Right renal cortex interstitium (tissue), 3 donors: ENCODE measurements around the gene CYP2A7. TPM values are rescaled to one million over a fixed set of nuclear protein-coding genes. Genes with fewer than 3 reads are reported as not detected.

Source experiments
- polyA plus RNA-seq, 3 donors: library from polyadenylated mRNA; unstranded; fragments of 120-200 nt; gene quantifications; one replicate each; pipeline ENCODE4 v1.2.1, GENCODE V29; 2013; ENCODE audit not compliant: insufficient read length in 3 of 3

CYP2A7 gene
- polyA plus RNA-seq, 3 donors: 0.19 TPM; not detected in 2

Other genes with a start within 250 kb of the CYP2A7 start
- 1 to 10 TPM; 8.0 to 9.5 (median 8.6) TPM for gene NUMBL, start 191.6 kb downstream of the CYP2A7 start, polyA plus RNA-seq
- gene COQ8B, start 165.3 kb downstream of the CYP2A7 start, polyA plus RNA-seq: 10 to 100 TPM; 30.3 to 32.6 (median 30.9) TPM
- gene ITPKC, start 165.1 kb downstream of the CYP2A7 start, polyA plus RNA-seq: 10 to 100 TPM; 13.3 to 15.5 (median 13.5) TPM
- gene ACTMAP, start 131.8 kb downstream of the CYP2A7 start, polyA plus RNA-seq: 10 to 100 TPM; 13.6 to 14.0 (median 13.6) TPM
- 100 to 1,000 TPM in 2 of 3 donors, 10 to 100 TPM in 1; 95.6 to 114 (median 103) TPM for gene SNRPA, start 131.0 kb downstream of the CYP2A7 start, polyA plus RNA-seq
- 1 to 10 TPM in 1 of 3 donors, under 1 TPM in 2; 0.31 to 1.6 (median 0.69) TPM for gene MIA, start 106.7 kb downstream of the CYP2A7 start, polyA plus RNA-seq
- gene RAB4B, start 104.0 kb downstream of the CYP2A7 start, polyA plus RNA-seq: 1 to 10 TPM; 7.5 to 9.0 (median 8.8) TPM
- 10 to 100 TPM; 61.8 to 66.8 (median 63.3) TPM for gene EGLN2, start 83.0 kb downstream of the CYP2A7 start, polyA plus RNA-seq
- under 1 TPM in 1 of 3 donors, not detected in 2; 0.14 TPM for gene CYP2A6, start 31.8 kb downstream of the CYP2A7 start, polyA plus RNA-seq
- gene CYP2B6, start 109.1 kb upstream of the CYP2A7 start, polyA plus RNA-seq: 1 to 10 TPM; 2.0 to 2.8 (median 2.1) TPM
- not detected for gene CYP2A13, start 206.2 kb upstream of the CYP2A7 start, polyA plus RNA-seq
- not detected for gene CYP2F1, start 232.2 kb upstream of the CYP2A7 start, polyA plus RNA-seq